ENCODE results near the gene SUV39H2.
"Not testable (repeated sequence)": the region's sequence is repeated elsewhere in the genome, so short reads cannot be mapped to it uniquely, and the experiment has no call there.

SUV39H2 gene

DNA sequence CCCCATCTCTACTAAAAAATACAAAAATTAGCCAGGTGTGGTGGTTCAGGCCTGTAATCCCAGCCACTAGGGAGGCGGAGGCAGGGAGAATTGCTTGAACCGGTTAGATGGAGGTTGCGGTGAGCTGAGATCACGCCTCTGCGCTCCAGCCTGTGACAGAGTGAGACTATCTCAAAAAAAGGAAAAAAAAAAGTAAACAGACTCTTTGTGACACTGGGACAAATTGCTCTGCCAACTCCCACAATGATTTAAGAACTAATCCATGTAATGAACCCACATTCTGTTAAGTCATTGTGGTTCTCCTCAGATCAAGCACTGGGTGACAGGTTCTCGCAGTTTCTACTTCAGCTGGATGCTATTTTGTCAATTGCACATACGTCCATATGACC lies 64.3 kb downstream of the SUV39H2 start:
- H3K36me3 ChIP-seq (replicated peaks; ENCODE audit: low read depth, low read length); H3K9me3 ChIP-seq (ENCODE audit: insufficient read depth, low read length); H3K27ac ChIP-seq (ENCODE audit: low read length); H3K4me3 ChIP-seq (ENCODE audit: low read length); H3K79me2 ChIP-seq (ENCODE audit: low read length); H3K27me3 ChIP-seq (ENCODE audit: low read depth, low read length); H2AFZ ChIP-seq (ENCODE audit: low read depth, low read length); H3K9ac ChIP-seq (ENCODE audit: low read length); H4K20me1 ChIP-seq (ENCODE audit: insufficient read depth, low read length); H3K4me2 ChIP-seq (ENCODE audit: low read length): not testable (repeated sequence)
- peaks cover 18% of the 10 kb centered on the region for H3K4me1 ChIP-seq (ENCODE audit: low read length)

DNA sequence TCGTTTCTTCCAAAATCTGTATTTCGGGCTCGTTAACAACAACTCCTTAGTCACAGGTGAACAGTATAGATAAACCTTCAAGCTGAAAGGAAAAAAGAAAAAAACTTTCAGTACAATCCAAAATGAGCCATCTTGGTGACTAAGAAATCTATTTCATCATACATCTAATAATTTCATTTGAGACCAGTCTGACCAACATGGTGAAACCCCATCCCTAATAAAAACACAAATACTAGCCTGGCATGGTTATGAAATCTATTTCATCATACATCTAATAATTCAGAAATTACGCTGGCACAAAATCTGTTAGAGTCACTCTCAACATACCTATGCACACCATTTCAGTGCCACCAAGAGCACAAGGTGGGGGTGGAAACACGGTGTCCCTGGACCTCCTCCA lies 66.4 kb downstream of the SUV39H2 start:
- Histone ChIP-seq H3K79me2 (ENCODE audit: low read length) (no peaks in the 10 kb centered on the region; the same call in 1 of the 2 replicates), H3K27ac (ENCODE audit: low read length) (no peak overlapping the region), H3K4me3 (ENCODE audit: low read length) (no peak overlapping the region), H3K27me3 (ENCODE audit: low read depth, low read length) (no peaks in the 10 kb centered on the region), H3K9ac (ENCODE audit: low read length) (no peak overlapping the region), H3K9me3 (ENCODE audit: insufficient read depth, low read length) (no peaks in the 10 kb centered on the region), H4K20me1 (ENCODE audit: insufficient read depth, low read length) (no peaks in the 10 kb centered on the region), H3K4me2 (ENCODE audit: low read length) (no peak overlapping the region), H2AFZ (ENCODE audit: low read depth, low read length) (no peak overlapping the region), H3K36me3 (replicated peaks; ENCODE audit: low read depth, low read length) (peaks cover 8% of the 10 kb centered on the region), H3K4me1 (ENCODE audit: low read length) (peaks cover 18% of the 10 kb centered on the region)
- no peak for TF ChIP-seq EZH2phosphoT487 (IDR thresholded peaks at IDR 0.05; ENCODE audit: low read depth)
- TF ChIP-seq, protein P1, sequence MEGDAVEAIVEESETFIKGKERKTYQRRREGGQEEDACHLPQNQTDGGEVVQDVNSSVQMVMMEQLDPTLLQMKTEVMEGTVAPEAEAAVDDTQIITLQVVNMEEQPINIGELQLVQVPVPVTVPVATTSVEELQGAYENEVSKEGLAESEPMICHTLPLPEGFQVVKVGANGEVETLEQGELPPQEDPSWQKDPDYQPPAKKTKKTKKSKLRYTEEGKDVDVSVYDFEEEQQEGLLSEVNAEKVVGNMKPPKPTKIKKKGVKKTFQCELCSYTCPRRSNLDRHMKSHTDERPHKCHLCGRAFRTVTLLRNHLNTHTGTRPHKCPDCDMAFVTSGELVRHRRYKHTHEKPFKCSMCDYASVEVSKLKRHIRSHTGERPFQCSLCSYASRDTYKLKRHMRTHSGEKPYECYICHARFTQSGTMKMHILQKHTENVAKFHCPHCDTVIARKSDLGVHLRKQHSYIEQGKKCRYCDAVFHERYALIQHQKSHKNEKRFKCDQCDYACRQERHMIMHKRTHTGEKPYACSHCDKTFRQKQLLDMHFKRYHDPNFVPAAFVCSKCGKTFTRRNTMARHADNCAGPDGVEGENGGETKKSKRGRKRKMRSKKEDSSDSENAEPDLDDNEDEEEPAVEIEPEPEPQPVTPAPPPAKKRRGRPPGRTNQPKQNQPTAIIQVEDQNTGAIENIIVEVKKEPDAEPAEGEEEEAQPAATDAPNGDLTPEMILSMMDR (IDR thresholded peaks at IDR 0.05; ENCODE audit: low read depth, low read length) = no peak

DNA sequence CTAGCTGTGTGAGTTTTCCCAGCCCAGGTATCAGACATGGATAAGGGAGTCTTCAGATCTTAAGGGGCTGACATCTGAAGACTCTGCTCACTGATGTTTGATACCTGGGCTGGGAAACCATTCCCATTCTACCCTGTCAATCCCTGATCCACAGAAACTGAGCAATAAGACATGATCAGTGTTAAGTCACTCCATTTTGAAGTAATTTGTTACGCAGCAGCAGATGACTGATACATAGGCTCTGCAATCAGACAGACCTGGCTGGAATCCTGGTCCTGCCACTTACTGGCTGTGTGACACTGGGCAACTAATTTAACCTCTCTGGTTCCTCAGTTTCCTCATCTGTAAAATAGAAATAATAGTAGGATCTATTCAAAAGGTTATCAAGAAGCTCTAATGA lies 68.6 kb downstream of the SUV39H2 start:
- H3K27ac ChIP-seq (ENCODE audit: low read length) = no peak overlapping the region
- TF ChIP-seq EZH2phosphoT487 (IDR thresholded peaks at IDR 0.05; ENCODE audit: low read depth) = no peak
- TF ChIP-seq, protein P1 (IDR thresholded peaks at IDR 0.05; ENCODE audit: low read depth, low read length) = no peak
- no peaks in the 10 kb centered on the region for H3K9me3 ChIP-seq (ENCODE audit: insufficient read depth, low read length)
- H3K4me2 ChIP-seq (ENCODE audit: low read length) = no peak overlapping the region
- no peaks in the 10 kb centered on the region for H3K27me3 ChIP-seq (ENCODE audit: low read depth, low read length)
- H2AFZ ChIP-seq (ENCODE audit: low read depth, low read length) = no peak overlapping the region
- H3K9ac ChIP-seq (ENCODE audit: low read length) = no peak overlapping the region
- peaks cover 8% of the 10 kb centered on the region; the same call in 1 of the 2 replicates for H4K20me1 ChIP-seq (ENCODE audit: insufficient read depth, low read length)
- peaks cover 17% of the 10 kb centered on the region for H3K79me2 ChIP-seq (ENCODE audit: low read length)
- H3K4me1 ChIP-seq (ENCODE audit: low read length) = peaks cover 22% of the 10 kb centered on the region
- H3K4me3 ChIP-seq (ENCODE audit: low read length) = no peak overlapping the region
- peaks cover 13% of the 10 kb centered on the region for H3K36me3 ChIP-seq (replicated peaks; ENCODE audit: low read depth, low read length)

DNA sequence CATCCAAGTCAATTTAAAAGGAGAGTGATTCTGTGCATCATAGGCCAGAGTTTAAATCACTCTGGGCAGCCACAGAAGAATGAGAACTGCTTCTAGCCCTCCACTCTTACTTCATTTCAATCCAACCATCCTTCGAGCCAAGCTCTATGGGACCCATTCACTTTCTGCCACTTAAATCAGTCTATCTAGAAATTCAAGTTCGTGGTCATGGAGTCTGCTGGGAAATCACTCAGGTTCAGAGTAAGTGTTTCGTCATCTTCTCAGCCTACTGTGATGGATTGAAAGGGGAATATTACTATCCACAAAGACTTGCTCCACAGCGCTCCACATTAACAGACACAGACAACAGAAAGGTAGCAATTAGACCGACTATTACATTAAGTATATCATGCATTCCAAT lies 70.6 kb downstream of the SUV39H2 start:
- H3K27me3 ChIP-seq (ENCODE audit: low read depth, low read length) = no peaks in the 10 kb centered on the region
- H4K20me1 ChIP-seq (ENCODE audit: insufficient read depth, low read length) = peaks cover 8% of the 10 kb centered on the region; the same call in 1 of the 2 replicates
- H3K4me3 ChIP-seq (ENCODE audit: low read length) = no peak overlapping the region
- no peak overlapping the region for H3K9ac ChIP-seq (ENCODE audit: low read length)
- peaks cover 25% of the 10 kb centered on the region for H3K4me1 ChIP-seq (ENCODE audit: low read length)
- no peak overlapping the region for H3K27ac ChIP-seq (ENCODE audit: low read length)
- H2AFZ ChIP-seq (ENCODE audit: low read depth, low read length) = no peak overlapping the region
- H3K79me2 ChIP-seq (ENCODE audit: low read length) = peaks cover 32% of the 10 kb centered on the region
- TF ChIP-seq EZH2phosphoT487 (IDR thresholded peaks at IDR 0.05; ENCODE audit: low read depth) = no peak
- TF ChIP-seq, protein P1 (IDR thresholded peaks at IDR 0.05; ENCODE audit: low read depth, low read length) = no peak
- peaks cover 13% of the 10 kb centered on the region for H3K36me3 ChIP-seq (replicated peaks; ENCODE audit: low read depth, low read length)
- H3K4me2 ChIP-seq (ENCODE audit: low read length) = no peak overlapping the region
- no peaks in the 10 kb centered on the region for H3K9me3 ChIP-seq (ENCODE audit: insufficient read depth, low read length)
